ENCODE measurements around the gene XPOT. TPM values are rescaled to one million over a fixed set of nuclear protein-coding genes. Genes with fewer than 3 reads are reported as not detected.
A peak's percentile ranks its signal among the peaks of the same experiment; 100 is the strongest.

XPOT gene
- total and polyA plus RNA-seq, 3 donors from 2014 or later, result 43.5 to 47.5 (median 46.8) TPM

DNA sequence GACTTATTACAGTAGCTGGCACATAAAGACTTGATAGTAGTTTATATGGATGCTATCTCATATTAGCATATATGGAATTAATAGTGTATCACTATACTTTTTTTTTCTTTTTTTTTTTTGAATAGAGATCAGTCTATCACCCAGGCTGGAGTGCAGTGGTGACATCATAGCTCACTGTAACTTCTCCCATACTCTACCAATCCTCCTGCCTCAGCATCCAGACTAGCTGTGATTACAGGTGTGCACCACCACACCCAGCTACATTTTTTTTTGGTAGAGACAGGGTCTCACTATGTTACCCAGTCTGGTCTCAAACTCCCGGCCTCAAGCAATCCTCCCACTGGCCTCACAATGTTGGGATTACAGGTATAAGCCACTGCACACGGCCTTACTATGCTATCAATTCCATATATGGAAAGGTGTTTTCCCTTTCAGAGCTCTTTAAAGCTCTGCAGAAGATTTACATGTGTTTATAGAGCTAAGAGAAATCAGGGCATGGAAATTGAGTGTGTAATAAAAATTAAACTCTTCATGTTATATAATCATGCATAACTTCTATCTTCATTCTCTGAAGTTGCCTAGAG, 46.0 kb downstream of the XPOT start:
- Histone ChIP-seq H3K9me3 (no peaks in the 10 kb centered on the region), H3K27me3 (no peaks in the 10 kb centered on the region), H3K36me3 (ENCODE audit: low read depth, missing control alignments) (no peaks in the 10 kb centered on the region), H3K27ac (no peak overlapping the region), H3K4me3 (no peak overlapping the region), H3K4me1 (peaks cover 18% of the 10 kb centered on the region)
- WGBS, 2 donors, result 65 to 82% methylated on average over 2 of the region's 2 CpGs
- intact Hi-C loops (cut with DNase I; ENCODE audit: low total_unique reads), result no loop called here
- DNase-seq, result no peak
- TF ChIP-seq POLR2A (IDR thresholded peaks at IDR 0.05), result no peak
- TF ChIP-seq, protein P1, sequence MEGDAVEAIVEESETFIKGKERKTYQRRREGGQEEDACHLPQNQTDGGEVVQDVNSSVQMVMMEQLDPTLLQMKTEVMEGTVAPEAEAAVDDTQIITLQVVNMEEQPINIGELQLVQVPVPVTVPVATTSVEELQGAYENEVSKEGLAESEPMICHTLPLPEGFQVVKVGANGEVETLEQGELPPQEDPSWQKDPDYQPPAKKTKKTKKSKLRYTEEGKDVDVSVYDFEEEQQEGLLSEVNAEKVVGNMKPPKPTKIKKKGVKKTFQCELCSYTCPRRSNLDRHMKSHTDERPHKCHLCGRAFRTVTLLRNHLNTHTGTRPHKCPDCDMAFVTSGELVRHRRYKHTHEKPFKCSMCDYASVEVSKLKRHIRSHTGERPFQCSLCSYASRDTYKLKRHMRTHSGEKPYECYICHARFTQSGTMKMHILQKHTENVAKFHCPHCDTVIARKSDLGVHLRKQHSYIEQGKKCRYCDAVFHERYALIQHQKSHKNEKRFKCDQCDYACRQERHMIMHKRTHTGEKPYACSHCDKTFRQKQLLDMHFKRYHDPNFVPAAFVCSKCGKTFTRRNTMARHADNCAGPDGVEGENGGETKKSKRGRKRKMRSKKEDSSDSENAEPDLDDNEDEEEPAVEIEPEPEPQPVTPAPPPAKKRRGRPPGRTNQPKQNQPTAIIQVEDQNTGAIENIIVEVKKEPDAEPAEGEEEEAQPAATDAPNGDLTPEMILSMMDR (IDR thresholded peaks at IDR 0.05), result no peak

- intact Hi-C loops (cut with DNase I; ENCODE audit: low total_unique reads), result no loop called here
- H3K36me3 ChIP-seq (ENCODE audit: low read depth, missing control alignments), result no peaks in the 10 kb centered on the region
- whole genome bisulfite sequencing, 2 donors, result 13 to 15% methylated on average over 8 of the region's 8 CpGs
- H3K27ac ChIP-seq, result peak overlapping the region; percentile 97
- H3K9me3 ChIP-seq, result no peaks in the 10 kb centered on the region
- H3K27me3 ChIP-seq, result no peaks in the 10 kb centered on the region
- TF ChIP-seq POLR2A (IDR thresholded peaks at IDR 0.05), result no peak
- TF ChIP-seq, protein P1 (IDR thresholded peaks at IDR 0.05), result no peak
- H3K4me3 ChIP-seq, result peak overlapping the region; percentile 84 to 90
- peak; percentile 54 for DNase-seq
- H3K4me1 ChIP-seq, result peaks cover 18% of the 10 kb centered on the region
Measured at GRCh38 chr12:64450711-64451486, 46.7 kb downstream of the XPOT start.

DNA sequence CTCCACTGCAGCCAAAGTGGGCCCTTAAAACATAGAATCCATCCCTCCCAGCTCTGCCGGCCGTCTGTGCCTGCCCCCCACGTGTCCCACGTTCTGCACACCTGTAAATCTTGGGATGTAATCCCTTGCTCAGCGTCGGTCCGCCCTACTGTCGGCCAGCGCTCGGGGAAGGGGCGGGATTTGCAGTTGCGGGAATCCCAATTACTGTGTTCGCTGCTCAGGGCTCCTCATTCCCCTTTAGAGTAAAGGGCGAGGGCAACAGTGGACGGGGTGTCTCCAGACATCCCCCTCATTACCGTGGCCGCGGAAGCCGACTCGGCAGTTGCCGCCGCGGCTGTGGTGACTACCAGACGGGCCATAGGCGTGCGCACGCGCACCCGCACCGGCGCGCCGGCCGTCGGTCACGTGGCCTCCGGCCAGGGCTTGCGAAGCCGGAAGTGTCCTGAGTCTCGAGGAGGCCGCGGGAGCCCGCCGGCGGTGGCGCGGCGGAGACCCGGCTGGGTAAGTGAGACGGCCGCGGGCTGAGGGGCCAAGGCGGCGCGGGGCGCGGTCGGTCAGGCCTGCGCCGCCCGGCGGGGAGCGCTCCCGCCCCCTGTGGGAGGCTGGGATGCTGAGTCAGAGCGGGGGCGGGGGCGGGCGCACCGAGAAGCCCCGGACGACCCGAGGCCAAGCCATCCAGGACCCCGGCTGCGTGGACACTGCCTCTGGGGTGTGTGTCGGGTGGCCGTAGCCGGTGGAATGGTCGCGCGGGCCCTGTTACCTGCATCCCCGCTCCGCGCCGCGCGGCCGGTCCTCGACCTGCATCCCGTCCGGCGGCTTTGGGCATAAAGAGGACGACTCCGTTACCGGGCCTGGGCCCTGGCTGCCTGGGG, 47.7 kb downstream of the XPOT start, which contains the start of gene TBK1:
TSS of gene TBK1 (plus strand) at position 434 of the 872 bp plus-strand sequence. CDS start 3,751 bp downstream, outside the sequence.
- TF ChIP-seq, protein P1 (IDR thresholded peaks at IDR 0.05), result peak in 1 of 3 experiments; percentile 8
- peak; percentile 26 for TF ChIP-seq POLR2A (IDR thresholded peaks at IDR 0.05)
- DNase-seq, result peak; percentile 94
- Histone ChIP-seq H3K4me1 (peaks cover 24% of the 10 kb centered on the region), H3K4me3 (peak within 1 kb of the TSS; percentile 84 to 90), H3K27ac (peak within 1 kb of the TSS; percentile 97), H3K27me3 (no peaks in the 10 kb centered on the region), H3K36me3 (ENCODE audit: low read depth, missing control alignments) (no peaks in the 10 kb centered on the region), H3K9me3 (no peaks in the 10 kb centered on the region)
- WGBS, 2 donors, result 0 to 1% methylated on average over 16 to 51 of the region's 94 CpGs
- intact Hi-C loops (cut with DNase I; ENCODE audit: low total_unique reads), result no loop called here

- intact Hi-C loops (cut with DNase I; ENCODE audit: low total_unique reads), result no loop called here
- H3K9me3 ChIP-seq, result no peaks in the 10 kb centered on the region
- 0% methylated on average over 16 of the region's 16 CpGs for WGBS, 2 donors
- H3K4me3 ChIP-seq, result peak overlapping the region; percentile 84 to 90
- no peak for DNase-seq
- peaks cover 28% of the 10 kb centered on the region for H3K4me1 ChIP-seq
- peak overlapping the region; percentile 97 for H3K27ac ChIP-seq
- no peaks in the 10 kb centered on the region for H3K36me3 ChIP-seq (ENCODE audit: low read depth, missing control alignments)
- no peaks in the 10 kb centered on the region for H3K27me3 ChIP-seq
- no peak for TF ChIP-seq POLR2A (IDR thresholded peaks at IDR 0.05)
- TF ChIP-seq, protein P1 (IDR thresholded peaks at IDR 0.05), result no peak
Measured at GRCh38 chr12:64452559-64453329, 48.6 kb downstream of the XPOT start.

All from testis (tissue), 3 donors.